ENCODE data around the gene ALDH1L1.

Gene ALDH1L1

GRCh38 chr3:126179825-126180476 lies 435 bp downstream of the ALDH1L1 start:
- TF ChIP-seq FOXP2 (optimal IDR thresholded peaks at IDR 0.05; ENCODE audit: borderline replicate concordance, extremely low read depth, extremely low read length, insufficient read depth) (no peak), POLR2AphosphoS5 (IDR thresholded peaks at IDR 0.05; ENCODE audit: low read depth, low read length) (no peak), TAF1 (IDR thresholded peaks at IDR 0.05; ENCODE audit: borderline replicate concordance, insufficient read depth, low read length) (no peak), SIN3A (IDR thresholded peaks at IDR 0.05; ENCODE audit: borderline replicate concordance, insufficient read depth, low read length) (no peak)
- TF ChIP-seq, protein P1, sequence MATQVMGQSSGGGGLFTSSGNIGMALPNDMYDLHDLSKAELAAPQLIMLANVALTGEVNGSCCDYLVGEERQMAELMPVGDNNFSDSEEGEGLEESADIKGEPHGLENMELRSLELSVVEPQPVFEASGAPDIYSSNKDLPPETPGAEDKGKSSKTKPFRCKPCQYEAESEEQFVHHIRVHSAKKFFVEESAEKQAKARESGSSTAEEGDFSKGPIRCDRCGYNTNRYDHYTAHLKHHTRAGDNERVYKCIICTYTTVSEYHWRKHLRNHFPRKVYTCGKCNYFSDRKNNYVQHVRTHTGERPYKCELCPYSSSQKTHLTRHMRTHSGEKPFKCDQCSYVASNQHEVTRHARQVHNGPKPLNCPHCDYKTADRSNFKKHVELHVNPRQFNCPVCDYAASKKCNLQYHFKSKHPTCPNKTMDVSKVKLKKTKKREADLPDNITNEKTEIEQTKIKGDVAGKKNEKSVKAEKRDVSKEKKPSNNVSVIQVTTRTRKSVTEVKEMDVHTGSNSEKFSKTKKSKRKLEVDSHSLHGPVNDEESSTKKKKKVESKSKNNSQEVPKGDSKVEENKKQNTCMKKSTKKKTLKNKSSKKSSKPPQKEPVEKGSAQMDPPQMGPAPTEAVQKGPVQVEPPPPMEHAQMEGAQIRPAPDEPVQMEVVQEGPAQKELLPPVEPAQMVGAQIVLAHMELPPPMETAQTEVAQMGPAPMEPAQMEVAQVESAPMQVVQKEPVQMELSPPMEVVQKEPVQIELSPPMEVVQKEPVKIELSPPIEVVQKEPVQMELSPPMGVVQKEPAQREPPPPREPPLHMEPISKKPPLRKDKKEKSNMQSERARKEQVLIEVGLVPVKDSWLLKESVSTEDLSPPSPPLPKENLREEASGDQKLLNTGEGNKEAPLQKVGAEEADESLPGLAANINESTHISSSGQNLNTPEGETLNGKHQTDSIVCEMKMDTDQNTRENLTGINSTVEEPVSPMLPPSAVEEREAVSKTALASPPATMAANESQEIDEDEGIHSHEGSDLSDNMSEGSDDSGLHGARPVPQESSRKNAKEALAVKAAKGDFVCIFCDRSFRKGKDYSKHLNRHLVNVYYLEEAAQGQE (IDR thresholded peaks at IDR 0.05; ENCODE audit: insufficient read depth in 1 of 2, low read depth in 2 of 2, low read length in 2 of 2) = no peak

GRCh38 chr3:126170073-126170777 lies 10.2 kb downstream of the ALDH1L1 start:
- no peak for TF ChIP-seq FOXP2 (optimal IDR thresholded peaks at IDR 0.05; ENCODE audit: borderline replicate concordance, extremely low read depth, extremely low read length, insufficient read depth)
- TF ChIP-seq POLR2AphosphoS5 (IDR thresholded peaks at IDR 0.05; ENCODE audit: low read depth, low read length) = no peak
- TF ChIP-seq, protein P1 (IDR thresholded peaks at IDR 0.05; ENCODE audit: insufficient read depth in 1 of 2, low read depth in 2 of 2, low read length in 2 of 2) = no peak
- no peak for TF ChIP-seq TAF1 (IDR thresholded peaks at IDR 0.05; ENCODE audit: borderline replicate concordance, insufficient read depth, low read length)
- TF ChIP-seq SIN3A (IDR thresholded peaks at IDR 0.05; ENCODE audit: borderline replicate concordance, insufficient read depth, low read length) = no peak

DNA sequence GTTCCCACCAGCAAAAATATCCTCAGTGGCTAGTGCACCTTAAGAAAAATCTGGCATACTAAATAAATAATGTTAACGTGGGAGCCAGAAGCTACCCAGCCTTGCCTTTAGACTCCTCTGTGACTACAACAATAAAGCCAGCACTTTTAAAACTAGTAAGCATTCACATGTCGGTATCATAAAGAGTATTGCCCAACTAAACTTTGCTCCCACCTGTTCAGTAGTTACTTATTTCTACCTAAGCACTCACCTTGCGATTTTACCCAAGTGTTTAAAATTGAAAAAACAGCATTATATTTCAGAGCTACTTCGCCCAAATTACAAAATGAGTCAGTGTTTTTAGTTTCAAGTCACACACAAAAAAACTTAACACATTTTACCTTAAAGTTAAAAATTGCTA lies 12.8 kb downstream of the ALDH1L1 start:
- TF ChIP-seq SIN3A (IDR thresholded peaks at IDR 0.05; ENCODE audit: borderline replicate concordance, insufficient read depth, low read length) (no peak), POLR2AphosphoS5 (IDR thresholded peaks at IDR 0.05; ENCODE audit: low read depth, low read length) (no peak), FOXP2 (optimal IDR thresholded peaks at IDR 0.05; ENCODE audit: borderline replicate concordance, extremely low read depth, extremely low read length, insufficient read depth) (no peak), TAF1 (IDR thresholded peaks at IDR 0.05; ENCODE audit: borderline replicate concordance, insufficient read depth, low read length) (no peak)
- TF ChIP-seq, protein P1 (IDR thresholded peaks at IDR 0.05; ENCODE audit: insufficient read depth in 1 of 2, low read depth in 2 of 2, low read length in 2 of 2) = no peak

DNA sequence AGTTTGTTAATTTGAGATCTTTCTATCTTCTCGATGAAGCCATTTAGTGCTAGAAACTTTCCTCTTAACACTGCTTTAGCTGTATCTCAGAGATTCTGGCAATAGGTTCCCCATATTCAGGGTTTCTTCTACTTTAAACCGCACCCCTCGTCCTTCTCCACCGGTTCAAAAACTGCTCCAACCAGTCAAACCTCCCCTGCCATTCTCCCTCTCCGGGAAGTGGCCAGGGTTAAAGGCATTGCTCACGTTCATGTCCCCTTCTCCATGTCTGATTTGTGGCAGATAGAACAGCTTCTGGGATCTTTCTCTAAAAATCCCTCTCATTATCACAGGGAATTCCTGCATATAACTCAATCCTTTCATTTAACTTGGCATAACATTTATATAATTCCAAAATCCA lies 14.4 kb downstream of the ALDH1L1 start:
- TF ChIP-seq TAF1 (IDR thresholded peaks at IDR 0.05; ENCODE audit: borderline replicate concordance, insufficient read depth, low read length) (no peak), POLR2AphosphoS5 (IDR thresholded peaks at IDR 0.05; ENCODE audit: low read depth, low read length) (no peak), FOXP2 (optimal IDR thresholded peaks at IDR 0.05; ENCODE audit: borderline replicate concordance, extremely low read depth, extremely low read length, insufficient read depth) (no peak), SIN3A (IDR thresholded peaks at IDR 0.05; ENCODE audit: borderline replicate concordance, insufficient read depth, low read length) (no peak)
- TF ChIP-seq, protein P1 (IDR thresholded peaks at IDR 0.05; ENCODE audit: insufficient read depth in 1 of 2, low read depth in 2 of 2, low read length in 2 of 2) = no peak

Data from PFSK-1 (cell line).